Measurements from ENCODE around the gene PTP4A2. TPM values are rescaled to one million over a fixed set of nuclear protein-coding genes. Genes with fewer than 3 reads are reported as not detected.

Gene PTP4A2
- total and polyA plus RNA-seq, 2 of the 13 experiments (the other 11 are each of a cell fraction or from before 2014, with no cell fraction given) = 173 to 225 TPM

GRCh38 chr1:31881688-31882000 lies 56.5 kb downstream of the PTP4A2 start:
- WGBS (ENCODE audit: low lambda C conversion rate) = 0% methylated on average over 5 of the region's 5 CpGs
- ChIA-PET CTCF (ENCODE audit: low intra/inter-chr PET ratio, low total read pairs) (no interaction called here), POLR2A (interaction anchor here (0.9 to 2.8 kb wide), 2 partner anchors 12 to 29 kb away, joined by 4 to 8 read pairs; no protein-coding TSS in a partner anchor)
- peak overlapping the region; percentile 26 for H3K27ac ChIP-seq (ENCODE audit: extremely low read length, insufficient read depth, low read length)
- no peaks in the 10 kb centered on the region for H4K20me1 ChIP-seq (ENCODE audit: insufficient read depth, low read length)
- H3K36me3 ChIP-seq (replicated peaks in 1 of 2; ENCODE audit: control insufficient read depth in 1 of 2, insufficient read depth in 2 of 2, low read length in 2 of 2) = no peaks in the 10 kb centered on the region
- BruUV-seq (replicated peaks) = no TSS peak
- H3K4me3 ChIP-seq (replicated peaks in 1 of 3; ENCODE audit: insufficient read depth in 1 of 3, low read depth in 2 of 3, low read length in 3 of 3) = peak overlapping the region; percentile 38 to 61 (median 48)
- H3K79me2 ChIP-seq (ENCODE audit: insufficient read depth, low read length) = no peaks in the 10 kb centered on the region
- intact Hi-C loops (cut with micrococcal nuclease; ENCODE audit: unreplicated experiment) (no loop called here), in situ Hi-C loops (cut with HindIII; ENCODE audit: extremely low pct_ligation_motif_present, low pct_unique_long_range_greater_than_20kb) (no loop called here)
- H3K9ac ChIP-seq (ENCODE audit: insufficient read depth, low read depth, low read length) = 0 out of 2 replicates have a peak overlapping the region, but pooled peaks have one; percentile 14
- peak; percentile 80 for ATAC-seq
- peaks cover 53% of the 10 kb centered on the region for H3K4me1 ChIP-seq (ENCODE audit: insufficient read depth, low read length)
- no peaks in the 10 kb centered on the region for H3K27me3 ChIP-seq (ENCODE audit: control insufficient read depth in 1 of 2, insufficient read depth in 2 of 2, low read length in 2 of 2)
- peak overlapping the region; percentile 78 for H3K4me2 ChIP-seq (ENCODE audit: low read depth, low read length)
- FAIRE-seq = peak; percentile 93
- peak overlapping the region; percentile 94 for H2AFZ ChIP-seq (ENCODE audit: low read length)
- peak; percentile 66 for DNase-seq (ENCODE audit: low spot score)
- H3K9me3 ChIP-seq (ENCODE audit: low read length) = no peaks in the 10 kb centered on the region
- TF ChIP-seq HMG20A (CRISPR knock-in tag; IDR thresholded peaks at IDR 0.05; ENCODE audit: borderline replicate concordance) (peak; percentile 16; the same call in 1 of the 2 replicates), ZBTB7B (CRISPR knock-in tag; IDR thresholded peaks at IDR 0.05) (no peak), SRF (IDR thresholded peaks at IDR 0.05; ENCODE audit: low read depth, low read length) (no peak), PRMT3 (CRISPR knock-in tag; IDR thresholded peaks at IDR 0.05; ENCODE audit: borderline replicate concordance, low read depth) (no peak), FOXA3 (CRISPR knock-in tag; IDR thresholded peaks at IDR 0.05) (peak; percentile 50; the same call in 1 of the 2 replicates), ZMAT3 (CRISPR knock-in tag; conservative IDR thresholded peaks at IDR 0.05) (no peak), ZMYM2 (CRISPR knock-in tag; IDR thresholded peaks at IDR 0.05) (0 out of 2 replicates have a peak, but pooled peaks have one; percentile 15), ZHX1 (CRISPR knock-in tag; IDR thresholded peaks at IDR 0.05; ENCODE audit: low read depth) (0 out of 2 replicates have a peak, but pooled peaks have one; percentile 34), NR2F6 (IDR thresholded peaks at IDR 0.05) (no peak; the same call in none of the 2 replicates), NR2F6 (CRISPR knock-in tag; IDR thresholded peaks at IDR 0.05) (peak; percentile 61; the same call in 1 of the 2 replicates), NR2F1 (CRISPR knock-in tag; IDR thresholded peaks at IDR 0.05) (0 out of 4 replicates have a peak, but pooled peaks of 1 of the 2 experiments have one; percentile 37), ETV6 (CRISPR knock-in tag; conservative IDR thresholded peaks at IDR 0.05) (no peak), E2F5 (CRISPR knock-in tag; conservative IDR thresholded peaks at IDR 0.05) (no peak), ZNF543 (CRISPR knock-in tag; IDR thresholded peaks at IDR 0.05) (no peak), SPEN (CRISPR knock-in tag; IDR thresholded peaks at IDR 0.05; ENCODE audit: low read depth) (no peak), SOX6 (IDR thresholded peaks at IDR 0.05) (no peak), SOX6 (CRISPR knock-in tag; IDR thresholded peaks at IDR 0.05) (0 out of 2 replicates have a peak, but pooled peaks have one; percentile 15), FOXA1 (IDR thresholded peaks at IDR 0.05) (no peak), FOXA1 (CRISPR knock-in tag; IDR thresholded peaks at IDR 0.05) (peak; percentile 69), RXRA (CRISPR knock-in tag; IDR thresholded peaks at IDR 0.05) (no peak; the same call in 1 of the 2 replicates), MED1 (CRISPR knock-in tag; IDR thresholded peaks at IDR 0.05) (peak; percentile 62), STAG1 (CRISPR knock-in tag; IDR thresholded peaks at IDR 0.05) (no peak), ELF1 (CRISPR knock-in tag; IDR thresholded peaks at IDR 0.05) (no peak)
- TF ChIP-seq, protein P1, sequence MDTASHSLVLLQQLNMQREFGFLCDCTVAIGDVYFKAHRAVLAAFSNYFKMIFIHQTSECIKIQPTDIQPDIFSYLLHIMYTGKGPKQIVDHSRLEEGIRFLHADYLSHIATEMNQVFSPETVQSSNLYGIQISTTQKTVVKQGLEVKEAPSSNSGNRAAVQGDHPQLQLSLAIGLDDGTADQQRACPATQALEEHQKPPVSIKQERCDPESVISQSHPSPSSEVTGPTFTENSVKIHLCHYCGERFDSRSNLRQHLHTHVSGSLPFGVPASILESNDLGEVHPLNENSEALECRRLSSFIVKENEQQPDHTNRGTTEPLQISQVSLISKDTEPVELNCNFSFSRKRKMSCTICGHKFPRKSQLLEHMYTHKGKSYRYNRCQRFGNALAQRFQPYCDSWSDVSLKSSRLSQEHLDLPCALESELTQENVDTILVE (CRISPR knock-in tag; IDR thresholded peaks at IDR 0.05) = no peak

Measured in HepG2 (cell line).